ENCODE measurements around the gene ARL11.

ARL11 gene

GRCh38 chr13:49649963-49650312 is 21.6 kb downstream of the ARL11 start:
- DNase-seq: no peak

- DNase-seq: no peak
Observed at GRCh38 chr13:49651570-49652354, 23.5 kb downstream of the ARL11 start.

GRCh38 chr13:49652355-49653305 is 24.3 kb downstream of the ARL11 start:
- peak in 1 of 5 donors; percentile 23 for DNase-seq

- no peak for DNase-seq
Observed at GRCh38 chr13:49653478-49653877, 25.2 kb downstream of the ARL11 start.

- no peak for DNase-seq
Observed at GRCh38 chr13:49654011-49654410, 25.7 kb downstream of the ARL11 start.

- no peak for DNase-seq
Observed at GRCh38 chr13:49655906-49656305, 27.6 kb downstream of the ARL11 start.

GRCh38 chr13:49657241-49657641 is 28.9 kb downstream of the ARL11 start:
- no peak for DNase-seq

GRCh38 chr13:49664606-49665005 is 36.3 kb downstream of the ARL11 start:
- no peak for DNase-seq

GRCh38 chr13:49667773-49668172 is 39.5 kb downstream of the ARL11 start:
- no peak for DNase-seq

- DNase-seq: peak in 1 of 5 donors; percentile 14
Observed at GRCh38 chr13:49669735-49670309, 41.5 kb downstream of the ARL11 start.

- no peak for DNase-seq
Observed at GRCh38 chr13:49670828-49671227, 42.5 kb downstream of the ARL11 start.

- DNase-seq: no peak
Observed at GRCh38 chr13:49676581-49677298, 48.4 kb downstream of the ARL11 start.

GRCh38 chr13:49678191-49678914 is 50.0 kb downstream of the ARL11 start:
- DNase-seq: no peak

- peak in 1 of 5 donors; percentile 23 for DNase-seq
Observed at GRCh38 chr13:49679246-49679645, 50.9 kb downstream of the ARL11 start.

GRCh38 chr13:49681842-49682435 is 53.6 kb downstream of the ARL11 start:
- DNase-seq: no peak
